KBM-7 (cell line): Measurements from ENCODE around the gene OPCML.

Experiments used
- DNase-seq: peaks from one replicate; pipeline ENCODE4 v3.0.0-alpha.2; 2015
- in situ Hi-C: fragments of 300-500 bp; cut with MboI; formaldehyde crosslinking; loops from 2 replicates; pipeline ENCODE4 v1.14.3; 2020; ENCODE audit warnings: low sequenced_read_pairs, low pct_unique_long_range_greater_than_20kb, mixed read lengths

Gene OPCML

DNA sequence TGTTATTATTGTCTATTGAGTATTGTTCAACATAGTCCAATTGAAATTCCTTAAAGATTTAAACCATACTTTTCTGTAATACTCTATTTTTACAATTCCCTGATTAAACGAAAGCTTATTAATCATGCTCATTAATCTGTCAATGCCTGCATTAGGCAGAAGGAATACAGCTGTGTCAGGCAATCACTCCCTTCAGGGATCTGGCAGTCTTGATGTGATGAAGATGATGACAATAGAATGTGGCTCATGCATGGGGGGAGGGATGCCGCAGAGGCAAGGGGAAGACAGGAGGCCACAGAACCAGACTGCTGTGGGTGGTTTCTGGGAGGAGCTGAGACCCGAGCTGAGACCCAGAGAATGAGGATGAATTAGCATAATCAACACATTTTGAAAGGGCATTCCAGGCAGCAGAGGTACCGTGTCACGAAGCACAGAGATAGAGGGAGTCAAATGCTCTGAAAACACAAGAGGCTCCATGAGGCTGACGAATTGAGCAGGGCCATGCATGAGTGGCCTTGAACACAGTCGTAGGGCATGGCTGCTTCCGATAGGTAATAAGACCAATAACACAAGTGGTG lies 1075.5 kb downstream of the OPCML start:
- no peak for DNase-seq
- in situ Hi-C loops = no loop called here

DNA sequence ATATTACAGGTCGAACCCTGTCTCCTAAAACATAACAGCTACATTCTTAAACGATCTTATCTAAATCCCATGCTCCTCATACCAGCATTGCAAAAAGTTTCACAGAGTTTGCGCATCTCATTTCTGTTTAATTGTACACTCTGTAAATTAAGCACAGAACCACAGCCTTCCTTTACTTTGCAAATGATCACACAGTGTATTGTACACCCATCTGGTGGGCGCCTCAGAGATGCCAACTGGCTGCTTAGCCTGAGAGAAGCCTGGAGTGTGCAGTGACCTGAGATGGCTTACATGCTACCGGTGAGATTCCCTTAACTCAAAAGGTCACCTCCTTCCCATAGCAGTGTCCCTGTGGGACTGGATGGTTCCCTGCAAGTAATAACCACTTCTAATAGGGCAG lies 1077.3 kb downstream of the OPCML start:
- no peak for DNase-seq

DNA sequence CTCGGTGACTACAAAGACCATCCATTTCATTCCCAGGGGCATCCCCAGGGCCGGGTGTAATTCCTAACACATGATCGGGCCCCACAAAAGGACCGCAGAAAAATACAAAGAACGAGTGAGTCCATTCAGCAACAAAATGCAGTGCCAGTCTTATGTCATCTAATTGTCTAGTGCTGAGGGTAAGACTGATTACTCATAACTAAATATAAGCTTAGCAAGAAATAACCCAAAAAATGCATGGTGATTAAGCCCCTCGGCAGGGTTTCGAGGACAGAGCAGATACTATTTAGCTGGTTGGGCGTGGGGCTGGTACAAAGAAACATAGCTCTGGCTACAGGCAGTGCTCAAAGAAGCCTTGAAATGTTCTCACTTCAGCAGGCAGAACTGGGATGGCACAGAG lies 1078.9 kb downstream of the OPCML start:
- no peak for DNase-seq
- in situ Hi-C loops = no loop called here

More for the DNA sequence above, 1077.3 kb downstream of the OPCML start:
- in situ Hi-C loops = no loop called here

DNA sequence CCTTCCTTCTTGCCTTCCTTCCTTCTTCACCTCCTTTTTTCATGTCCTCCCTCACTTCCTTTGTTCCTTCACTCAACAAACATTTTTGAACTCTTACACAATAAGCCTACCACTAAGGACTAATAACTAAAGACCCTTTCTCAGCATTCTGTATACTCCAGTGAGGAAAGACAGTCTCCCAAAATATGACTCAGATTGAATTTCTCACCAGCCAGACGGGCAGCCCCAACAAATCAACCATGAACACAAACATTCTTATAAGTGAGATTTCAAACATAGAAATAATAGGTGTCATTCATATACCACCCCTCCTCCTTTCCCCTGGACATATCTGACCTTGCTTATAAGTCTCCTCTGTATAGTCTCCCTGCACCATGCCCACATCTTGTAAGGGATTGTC lies 1079.7 kb downstream of the OPCML start:
- in situ Hi-C loops = no loop called here
- DNase-seq = no peak

DNA sequence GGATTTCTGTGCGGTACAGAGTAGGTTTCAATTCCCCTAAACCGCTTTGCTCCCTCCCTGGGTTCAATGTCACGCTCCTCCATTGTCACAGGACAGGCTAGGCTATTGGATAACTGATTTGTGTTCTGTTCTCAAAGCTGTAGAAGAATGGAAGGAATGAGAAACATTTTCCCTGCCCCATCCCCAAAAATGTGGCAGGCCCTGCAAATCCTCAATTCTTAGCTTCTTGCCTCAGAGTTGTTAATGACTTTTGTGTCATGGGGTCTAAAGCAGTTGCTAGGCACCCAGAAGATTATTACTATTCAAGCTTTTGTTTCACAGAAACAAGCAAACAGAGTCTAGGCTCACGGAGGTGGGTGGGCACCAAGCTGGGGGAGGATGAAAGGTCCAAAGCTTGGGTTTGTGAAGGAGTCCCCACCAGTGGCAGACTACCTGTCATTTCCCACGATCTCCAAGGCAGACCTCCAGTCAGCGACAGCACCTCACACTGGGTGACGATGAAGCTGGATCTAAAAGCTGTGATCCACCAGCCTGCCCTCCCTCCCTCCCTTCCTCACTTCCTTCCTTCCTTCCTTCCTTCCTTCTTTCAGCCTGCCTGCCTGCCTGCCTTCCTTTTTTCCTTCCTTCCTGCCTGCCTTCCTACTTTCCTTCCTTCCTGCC lies 1080.2 kb downstream of the OPCML start:
- DNase-seq = no peak
- in situ Hi-C loops = no loop called here

DNA sequence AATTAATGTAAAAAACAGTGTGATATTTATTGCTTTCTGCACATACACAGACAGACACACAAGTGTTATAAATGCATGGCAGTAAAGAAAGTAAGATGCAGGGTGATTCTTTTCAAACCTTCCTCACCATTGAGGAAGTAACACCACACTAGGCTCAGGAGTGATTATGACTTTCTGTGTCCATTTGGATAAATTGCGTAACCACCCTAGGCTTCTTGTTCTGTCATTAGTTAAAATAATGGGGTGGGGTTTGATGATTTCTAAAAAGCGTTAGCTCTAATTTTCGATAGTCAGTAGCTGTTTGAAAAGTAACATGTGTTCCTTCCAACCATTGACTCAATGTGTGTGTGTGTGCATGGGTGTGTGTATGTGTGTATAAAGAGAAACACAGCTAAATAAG lies 1081.7 kb downstream of the OPCML start:
- no peak for DNase-seq
- in situ Hi-C loops = no loop called here

DNA sequence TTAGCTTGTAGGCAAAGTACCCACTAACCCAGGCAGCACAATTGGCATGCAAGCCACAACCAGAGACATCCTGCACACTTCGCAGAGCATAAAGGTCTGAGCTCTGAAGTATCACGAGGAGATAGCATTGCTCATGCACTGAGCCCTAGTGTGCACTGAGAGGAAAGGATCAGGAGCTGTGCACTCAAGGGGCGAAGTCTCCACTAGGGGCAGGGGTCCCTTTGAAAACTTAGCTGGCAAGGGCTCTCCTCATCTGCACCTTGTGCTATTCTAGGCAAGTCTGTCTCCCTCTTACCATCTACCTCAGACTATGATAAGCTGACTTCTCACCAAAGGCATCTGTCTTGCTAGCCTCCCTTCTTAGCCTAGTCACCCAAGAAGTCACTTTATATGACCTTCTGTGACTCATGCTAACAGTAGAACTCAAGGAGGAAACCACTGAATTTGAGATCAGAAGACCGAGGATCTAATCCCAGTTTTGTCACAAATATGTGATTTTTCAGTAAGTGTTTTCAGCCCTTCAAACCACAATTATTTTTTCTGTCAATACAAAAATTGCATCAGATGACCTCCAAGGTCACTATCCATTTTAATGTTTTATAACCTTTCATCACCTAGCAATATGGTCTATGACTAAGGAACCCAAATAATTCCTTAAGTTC lies 1083.8 kb downstream of the OPCML start:
- in situ Hi-C loops = no loop called here
- no peak for DNase-seq

DNA sequence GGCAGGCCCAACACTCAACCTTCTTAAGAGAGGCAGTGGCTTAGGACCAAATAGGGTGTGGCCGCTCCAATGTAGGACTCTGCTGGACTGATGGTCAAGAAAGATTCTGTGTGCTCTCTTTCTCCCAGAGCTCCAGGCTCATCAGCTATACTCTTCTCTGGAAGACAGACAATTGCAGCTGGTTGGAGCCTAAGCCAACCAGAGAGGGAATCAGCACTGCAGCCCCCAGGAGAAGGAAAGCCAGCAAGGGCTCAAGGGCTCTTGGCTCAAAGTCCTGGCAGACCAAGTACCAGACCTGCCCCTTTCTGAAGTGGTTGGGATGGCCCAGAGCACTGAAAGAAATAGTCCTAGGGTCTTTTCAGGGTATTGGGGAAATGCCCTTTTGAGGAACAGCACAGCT lies 1084.5 kb downstream of the OPCML start:
- in situ Hi-C loops = no loop called here
- DNase-seq = no peak

DNA sequence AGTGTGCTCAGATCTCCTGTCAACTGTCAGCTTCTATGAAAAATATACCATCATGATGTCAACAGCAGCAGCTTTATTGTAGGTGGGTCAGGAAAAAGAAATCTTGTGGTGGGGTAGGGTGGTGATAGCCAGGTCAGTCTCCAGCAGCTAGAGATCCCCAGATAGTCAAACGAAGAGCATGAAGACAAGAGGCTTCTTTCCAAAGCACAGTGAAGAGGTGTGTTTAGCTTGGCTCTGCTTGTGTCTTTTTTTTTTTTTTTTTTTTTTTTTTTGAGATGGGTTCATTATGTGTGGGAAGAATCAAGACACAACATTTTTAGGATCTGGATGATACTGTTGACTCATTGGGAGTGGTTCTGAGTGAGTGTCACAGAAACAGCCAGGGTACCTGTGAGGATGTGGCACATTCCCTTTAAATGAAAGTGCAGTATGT lies 1086.4 kb downstream of the OPCML start:
- in situ Hi-C loops = no loop called here
- DNase-seq = no peak

DNA sequence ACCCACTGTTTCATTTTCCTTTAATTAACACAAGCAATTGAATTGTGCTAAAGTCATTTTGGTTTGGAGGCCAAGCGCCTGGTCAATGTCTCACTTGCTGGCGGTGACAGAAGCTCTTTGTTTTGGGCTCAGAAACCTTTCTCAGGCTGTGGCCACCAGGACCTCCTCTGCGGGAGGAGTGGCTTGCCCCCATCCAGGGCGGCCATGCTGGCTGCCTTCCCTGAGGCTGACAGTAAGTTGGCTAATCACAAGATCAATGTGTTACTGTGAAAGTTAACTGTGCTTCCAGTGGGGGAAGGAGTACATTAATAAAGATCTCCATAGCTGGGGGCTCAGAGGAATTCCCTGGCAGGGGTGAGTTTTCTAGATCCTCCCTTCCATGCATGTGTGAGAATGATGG lies 1087.4 kb downstream of the OPCML start:
- in situ Hi-C loops = no loop called here
- no peak for DNase-seq

DNA sequence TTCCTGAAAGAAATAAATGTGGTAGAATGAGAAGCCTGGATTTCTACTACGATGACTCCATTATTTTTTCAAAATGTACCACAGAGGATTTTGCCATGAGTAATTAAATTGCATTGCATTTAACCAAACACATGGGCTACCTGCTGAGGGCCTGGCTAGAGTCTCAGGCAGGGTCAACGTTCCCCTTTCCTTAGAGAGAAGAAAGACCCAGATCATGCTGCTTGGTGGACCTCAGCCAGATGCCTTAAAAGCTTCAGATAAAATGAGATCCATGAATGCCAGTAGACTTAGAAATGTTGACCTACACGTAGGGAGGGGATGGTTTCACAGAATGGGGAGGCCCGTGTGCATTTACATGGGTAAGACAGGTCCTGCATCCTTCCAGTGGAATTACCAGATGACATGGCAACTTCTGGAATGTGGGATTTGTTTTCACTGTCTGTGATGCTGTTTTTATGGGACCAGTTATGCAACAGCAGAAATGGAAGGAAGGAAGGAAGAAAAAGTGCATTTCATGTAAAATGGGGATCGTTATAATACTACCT lies 1092.5 kb downstream of the OPCML start:
- in situ Hi-C loops = no loop called here
- DNase-seq = no peak

DNA sequence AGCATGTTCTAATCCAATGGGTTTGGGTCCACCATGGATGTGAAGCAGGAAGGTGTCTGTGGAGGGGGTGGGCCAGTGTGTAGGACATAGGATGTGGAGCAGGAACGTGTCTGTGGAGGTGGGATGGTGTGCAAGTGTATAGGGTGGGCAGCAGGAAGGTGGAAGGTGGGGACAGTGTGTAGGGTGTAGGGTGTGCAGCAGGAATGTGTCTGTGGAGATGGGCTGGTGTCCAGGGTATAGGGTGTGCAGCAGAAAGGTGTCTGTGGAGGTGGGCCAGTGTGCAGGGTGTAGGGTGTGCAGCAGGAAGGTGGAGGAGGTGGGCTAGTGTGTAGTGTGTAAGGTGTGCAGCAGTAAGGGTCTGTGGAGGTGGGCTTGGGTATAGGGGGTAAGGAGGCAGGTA lies 1093.9 kb downstream of the OPCML start:
- in situ Hi-C loops = no loop called here
- no peak for DNase-seq

DNA sequence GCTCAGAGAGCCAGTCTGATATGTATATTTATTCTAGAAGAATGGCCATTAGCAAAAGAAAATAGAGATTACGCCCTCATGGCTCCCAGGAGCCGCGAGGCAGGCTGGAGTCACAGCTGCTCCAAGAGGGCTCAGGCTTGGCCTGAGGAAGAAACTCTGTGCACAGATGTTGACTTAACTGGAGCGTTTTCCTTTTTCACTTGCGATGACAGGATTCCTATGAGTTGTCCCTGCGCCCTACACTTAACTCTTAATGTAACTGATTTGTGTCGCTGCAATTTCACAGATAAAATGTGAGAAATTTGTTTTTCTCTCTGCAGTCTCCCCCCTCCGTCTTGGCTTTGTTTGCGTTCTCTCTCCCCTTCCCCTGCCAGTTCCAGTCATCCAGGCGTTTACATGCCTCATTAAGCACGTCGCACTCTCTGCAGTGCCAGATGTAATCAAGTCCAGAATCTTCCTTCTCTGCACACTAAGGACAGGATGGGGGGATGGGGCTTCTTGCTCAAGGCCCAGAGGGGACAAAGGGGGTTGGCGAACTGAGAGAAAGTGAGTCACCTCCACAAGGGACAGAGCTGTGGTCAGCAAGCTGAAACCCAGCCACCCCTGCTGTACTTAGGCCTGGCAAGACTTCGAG lies 1101.8 kb downstream of the OPCML start:
- in situ Hi-C loops = no loop called here
- no peak for DNase-seq

DNA sequence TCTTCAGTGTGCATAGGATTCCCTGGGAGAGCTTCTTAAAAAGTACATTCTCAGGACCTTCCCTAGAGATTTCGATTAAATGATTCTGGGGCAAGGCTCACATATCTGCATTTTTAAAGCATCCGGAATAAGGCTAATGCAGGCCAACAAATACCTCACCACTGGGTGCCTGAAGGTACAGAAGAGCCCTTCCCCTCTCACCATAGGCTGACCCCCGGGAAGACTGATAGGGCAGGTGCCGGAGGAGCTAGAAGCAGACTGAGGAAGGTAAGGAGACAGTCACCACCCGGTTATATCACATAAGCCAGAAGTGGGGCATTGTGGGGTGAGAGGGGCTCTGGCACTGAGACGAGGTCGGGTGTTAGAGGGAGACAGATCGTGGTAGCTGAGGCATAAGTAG lies 1102.6 kb downstream of the OPCML start:
- no peak for DNase-seq
- in situ Hi-C loops = no loop called here

DNA sequence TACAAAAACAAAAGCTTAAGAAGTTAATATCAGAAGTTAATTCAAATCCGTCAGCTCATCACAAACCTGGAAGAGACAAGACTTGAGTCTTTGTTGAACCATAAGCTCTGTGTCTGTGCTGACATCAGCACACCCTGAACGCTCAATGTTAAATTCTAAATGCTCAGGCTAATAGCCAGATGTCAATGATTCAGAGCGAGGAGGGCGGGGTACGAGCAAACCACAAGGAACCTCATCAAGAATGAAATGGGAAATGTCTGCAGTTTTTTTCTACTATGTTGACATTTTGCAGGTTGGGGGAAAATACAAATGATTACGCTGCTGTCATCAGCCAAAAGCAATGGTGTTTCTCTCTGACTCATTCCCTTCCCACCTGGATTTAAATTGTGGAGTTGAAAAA lies 1104.7 kb downstream of the OPCML start:
- in situ Hi-C loops = no loop called here
- DNase-seq = no peak

DNA sequence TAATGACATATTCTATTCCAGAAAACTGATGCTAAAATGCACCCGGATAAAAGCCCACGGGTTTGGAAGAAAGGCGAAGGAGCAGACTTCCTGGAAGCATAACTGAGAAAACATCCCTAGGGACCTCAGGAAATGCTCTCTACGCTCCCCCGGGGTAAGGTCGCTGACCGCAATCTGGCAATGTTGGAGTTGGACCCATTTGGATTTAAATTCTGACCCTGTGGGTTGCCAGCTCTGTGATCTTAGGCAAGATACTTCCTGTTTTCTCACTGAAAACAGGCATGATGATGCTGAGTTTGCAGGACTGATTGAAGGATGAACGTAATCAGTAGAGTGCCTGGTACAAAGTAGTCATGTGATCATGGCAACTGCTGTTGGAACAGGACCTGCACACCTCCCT lies 1107.9 kb downstream of the OPCML start:
- DNase-seq = no peak
- in situ Hi-C loops = no loop called here

DNA sequence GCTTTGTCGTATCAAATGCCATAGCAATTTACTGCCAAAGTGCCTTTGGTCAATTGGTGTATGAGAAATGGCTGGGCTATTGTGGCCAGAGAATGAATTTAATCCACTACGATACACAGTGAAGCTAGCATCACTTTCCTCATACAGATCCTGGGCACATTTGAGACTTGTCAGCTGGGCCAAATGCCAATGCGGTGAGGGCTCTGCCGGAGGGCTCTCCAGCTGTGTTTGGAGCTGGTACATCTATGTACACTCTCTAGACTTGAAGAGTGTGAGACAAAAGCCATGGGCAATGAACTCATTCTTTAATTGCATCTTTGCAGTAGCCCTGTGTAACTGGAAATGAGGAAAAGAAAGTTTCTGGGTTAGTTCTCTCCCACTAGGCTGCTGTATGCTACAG lies 1109.0 kb downstream of the OPCML start:
- in situ Hi-C loops = no loop called here
- no peak for DNase-seq

DNA sequence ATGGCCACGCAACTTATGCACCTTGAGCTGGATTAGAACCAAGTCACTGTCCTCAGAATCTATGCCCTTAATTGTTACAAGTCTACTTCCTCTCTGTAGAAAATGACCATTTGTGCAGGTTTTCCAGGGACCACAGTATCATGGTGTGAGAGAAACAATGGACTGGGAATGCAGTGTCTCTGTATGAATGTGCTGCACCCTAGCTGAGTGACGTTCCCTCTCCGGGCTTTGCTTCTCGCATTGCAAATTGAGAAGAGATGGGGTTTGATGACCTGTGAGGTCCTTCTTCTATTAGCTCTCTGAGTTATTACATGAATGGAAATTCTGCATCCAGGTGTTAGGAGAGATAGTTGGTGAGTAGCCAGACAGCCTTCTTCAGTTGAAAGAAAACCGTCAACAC lies 1109.6 kb downstream of the OPCML start:
- DNase-seq = no peak
- in situ Hi-C loops = no loop called here

DNA sequence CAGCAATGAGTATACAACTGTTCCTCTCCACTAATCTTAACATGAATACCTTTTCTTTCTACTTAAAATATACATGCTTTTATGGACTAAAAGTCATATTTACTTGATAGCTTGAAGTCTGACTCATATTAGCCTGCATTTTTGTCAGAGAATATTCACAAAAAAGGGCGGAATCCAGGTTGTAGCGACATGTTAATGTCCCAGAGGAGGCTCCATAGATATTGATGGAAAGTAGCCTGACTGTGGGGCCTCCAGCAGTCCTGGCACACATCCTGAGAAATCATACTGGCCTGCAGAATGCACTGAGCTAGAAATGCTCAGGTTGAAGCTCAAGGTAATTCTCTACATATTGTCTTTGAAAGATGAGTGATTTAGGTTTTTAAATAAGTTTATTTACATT lies 1110.7 kb downstream of the OPCML start:
- in situ Hi-C loops = no loop called here
- DNase-seq = no peak

DNA sequence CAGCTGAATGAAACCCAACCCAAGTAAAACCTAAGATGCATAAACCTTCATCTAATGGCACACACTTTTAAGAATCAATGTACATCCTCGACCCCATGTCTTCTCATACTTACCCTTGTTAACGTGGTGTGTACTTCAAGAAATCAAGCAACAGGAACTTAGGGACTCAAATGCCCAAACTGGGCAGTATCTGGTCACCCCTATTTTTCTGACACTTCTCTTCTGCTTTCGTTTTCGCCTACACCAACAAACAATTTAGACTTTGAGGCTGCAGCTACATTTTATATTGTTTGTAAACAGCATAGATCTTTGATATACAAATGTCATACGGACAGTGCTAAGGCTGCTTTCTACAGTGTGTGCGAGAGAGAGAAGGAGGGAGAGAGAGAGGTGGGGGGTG lies 1117.8 kb downstream of the OPCML start:
- no peak for DNase-seq
- in situ Hi-C loops = no loop called here
